UCSD-AML1 (cell line): ENCODE measurements around the gene RELA.

Experiments
- DNase-seq: peaks from one replicate; lab custom pipeline; 2025; ENCODE audit not compliant: unreplicated experiment; lab: John Stamatoyannopoulos, UW

The RELA gene

GRCh38 chr11:65634440-65634839 lies 28.3 kb downstream of the RELA start:
- DNase-seq = no peak

DNA sequence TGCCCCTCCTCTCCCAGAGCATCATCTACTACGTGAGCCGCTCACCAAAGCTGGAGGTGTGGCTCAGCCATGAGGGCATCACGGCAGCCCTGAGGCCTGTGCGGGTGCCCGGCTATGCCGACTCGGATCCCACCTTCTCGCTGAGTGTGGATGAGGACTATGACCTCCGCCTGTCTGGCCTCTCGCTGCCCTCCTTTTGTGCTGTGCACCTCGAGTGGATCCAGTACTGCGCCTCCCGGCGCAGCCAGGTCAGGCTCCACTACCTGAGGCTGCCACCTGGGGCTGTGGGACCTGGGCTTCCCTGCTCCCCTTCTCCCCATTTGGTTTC lies 28.6 kb downstream of the RELA start:
- DNase-seq = no peak

- no peak for DNase-seq
Observed at GRCh38 chr11:65633390-65634108, 29.2 kb downstream of the RELA start.

GRCh38 chr11:65630215-65630614 lies 32.5 kb downstream of the RELA start:
- DNase-seq = no peak

DNA sequence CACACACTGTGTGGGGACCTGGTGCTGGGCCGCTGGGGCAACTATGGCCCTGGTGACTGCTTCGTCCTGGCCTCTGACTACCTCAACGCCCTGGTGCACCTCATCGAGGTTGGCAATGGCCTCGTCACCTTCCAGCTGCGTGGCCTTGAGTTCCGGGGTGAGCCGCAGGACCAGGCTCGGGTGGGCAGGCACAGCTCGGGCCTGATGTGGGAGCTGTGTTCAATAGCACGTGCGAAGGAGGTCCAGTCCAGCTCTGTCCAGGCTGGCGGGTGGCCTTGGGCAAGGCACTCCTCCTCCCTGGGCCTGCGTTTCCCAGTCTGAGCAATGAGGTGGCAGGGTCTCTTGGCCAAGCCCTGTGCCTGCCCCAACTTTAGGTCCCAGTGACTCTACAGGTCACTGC lies 33.1 kb downstream of the RELA start:
- DNase-seq = no peak

- DNase-seq = no peak
Observed at GRCh38 chr11:65627202-65627601, 35.5 kb downstream of the RELA start.

- DNase-seq = peak; percentile 78
Observed at GRCh38 chr11:65625628-65626342, 36.9 kb downstream of the RELA start.

DNA sequence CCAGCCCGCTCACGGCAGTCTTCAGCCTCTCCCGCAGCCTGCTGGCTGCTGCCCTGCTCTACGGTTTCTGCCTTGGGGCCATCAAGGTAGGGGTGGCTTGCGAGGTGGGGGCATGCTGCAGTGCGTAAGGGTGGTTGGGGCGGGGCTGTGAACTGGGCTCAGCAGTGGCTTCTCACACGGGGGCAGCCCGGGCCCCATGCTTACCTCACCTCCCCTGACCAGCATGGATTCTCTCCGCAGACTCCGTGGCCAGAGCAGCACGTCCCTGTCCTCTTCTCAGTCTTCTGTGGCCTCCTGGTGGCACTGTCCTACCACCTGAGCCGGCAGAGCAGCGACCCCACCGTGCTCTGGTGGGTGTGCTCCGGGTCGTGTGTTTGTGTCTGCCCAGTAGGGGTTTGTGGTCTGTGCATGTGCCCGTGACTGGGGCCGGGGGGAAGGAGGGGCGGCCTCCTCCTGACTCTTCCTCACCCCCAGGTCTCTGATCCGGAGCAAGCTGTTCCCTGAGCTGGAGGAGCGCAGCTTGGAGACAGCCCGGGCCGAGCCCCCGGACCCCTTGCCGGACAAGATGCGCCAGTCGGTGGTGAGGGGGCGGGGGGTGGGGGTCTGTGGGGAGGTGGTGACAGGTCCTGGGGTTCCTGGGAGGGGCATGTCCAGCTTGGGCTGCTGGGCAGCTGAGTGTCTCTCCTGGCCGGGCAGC lies 37.6 kb downstream of the RELA start:
- no peak for DNase-seq

- DNase-seq = no peak
Observed at GRCh38 chr11:65623852-65624616, 38.7 kb downstream of the RELA start.

GRCh38 chr11:65623177-65623576 lies 39.5 kb downstream of the RELA start:
- no peak for DNase-seq

DNA sequence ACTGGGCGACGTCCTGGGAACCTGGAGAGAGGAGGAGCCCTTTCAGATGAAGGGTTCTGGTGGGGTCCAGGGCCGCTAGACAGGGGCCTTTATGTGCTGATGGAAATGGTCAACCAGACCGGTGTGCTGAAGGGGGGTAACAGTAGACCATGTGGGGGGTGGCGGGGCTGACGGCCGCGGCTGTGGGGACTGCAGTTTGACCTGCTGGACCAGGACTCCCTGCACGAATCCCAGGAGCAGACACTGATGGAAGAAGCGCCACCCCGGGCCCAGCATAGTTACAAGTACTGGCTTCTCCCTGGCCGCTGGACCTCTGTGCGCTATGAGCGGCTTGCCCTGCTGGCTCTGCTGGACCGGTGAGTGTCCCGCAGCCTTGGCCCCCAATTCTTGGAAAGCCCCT lies 40.7 kb downstream of the RELA start:
- no peak for DNase-seq

GRCh38 chr11:65621460-65621859 lies 41.3 kb downstream of the RELA start:
- no peak for DNase-seq

DNA sequence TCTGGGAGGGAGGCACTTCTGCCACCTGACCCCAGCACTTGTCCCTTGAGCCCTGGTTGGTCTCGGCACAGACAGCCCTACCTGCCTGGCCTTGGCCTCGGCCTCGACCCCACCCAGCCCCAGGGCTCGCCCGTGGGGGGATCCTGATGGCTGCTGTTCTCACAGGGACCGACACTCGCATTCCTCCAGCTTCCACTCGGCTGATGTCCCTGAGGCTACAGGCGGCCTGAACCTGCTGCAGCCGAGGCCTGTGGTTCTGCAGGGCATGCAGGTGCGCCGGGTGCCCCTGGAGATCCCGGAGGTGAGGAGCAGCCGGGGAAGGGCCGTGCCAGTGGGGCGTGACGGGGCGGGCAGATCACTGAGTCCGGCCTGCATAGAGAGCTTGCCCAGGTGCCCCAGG lies 42.0 kb downstream of the RELA start:
- DNase-seq = no peak

GRCh38 chr11:65619281-65619928 lies 43.3 kb downstream of the RELA start:
- no peak for DNase-seq

DNA sequence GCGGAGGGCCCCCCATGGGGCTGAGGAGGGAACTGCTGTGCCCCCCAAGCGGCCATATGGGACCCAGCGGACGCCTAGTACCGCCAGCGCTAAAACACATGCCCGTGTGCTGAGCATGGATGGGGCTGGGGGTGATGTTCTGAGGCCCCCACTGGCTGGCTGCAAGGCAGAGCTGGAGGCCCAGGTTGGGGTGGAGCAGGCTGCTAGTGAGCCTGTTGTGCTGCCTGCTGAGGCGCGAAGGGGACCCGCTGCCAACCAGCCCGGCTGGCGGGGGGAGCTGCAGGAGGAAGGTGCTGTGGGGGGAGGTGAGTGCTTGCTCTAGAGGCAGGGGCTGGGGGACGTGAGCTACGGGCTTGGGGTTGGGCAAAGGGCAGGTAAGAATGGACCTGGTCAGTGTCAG lies 44.0 kb downstream of the RELA start:
- DNase-seq = no peak

GRCh38 chr11:65617990-65618751 lies 44.5 kb downstream of the RELA start:
- DNase-seq = no peak

DNA sequence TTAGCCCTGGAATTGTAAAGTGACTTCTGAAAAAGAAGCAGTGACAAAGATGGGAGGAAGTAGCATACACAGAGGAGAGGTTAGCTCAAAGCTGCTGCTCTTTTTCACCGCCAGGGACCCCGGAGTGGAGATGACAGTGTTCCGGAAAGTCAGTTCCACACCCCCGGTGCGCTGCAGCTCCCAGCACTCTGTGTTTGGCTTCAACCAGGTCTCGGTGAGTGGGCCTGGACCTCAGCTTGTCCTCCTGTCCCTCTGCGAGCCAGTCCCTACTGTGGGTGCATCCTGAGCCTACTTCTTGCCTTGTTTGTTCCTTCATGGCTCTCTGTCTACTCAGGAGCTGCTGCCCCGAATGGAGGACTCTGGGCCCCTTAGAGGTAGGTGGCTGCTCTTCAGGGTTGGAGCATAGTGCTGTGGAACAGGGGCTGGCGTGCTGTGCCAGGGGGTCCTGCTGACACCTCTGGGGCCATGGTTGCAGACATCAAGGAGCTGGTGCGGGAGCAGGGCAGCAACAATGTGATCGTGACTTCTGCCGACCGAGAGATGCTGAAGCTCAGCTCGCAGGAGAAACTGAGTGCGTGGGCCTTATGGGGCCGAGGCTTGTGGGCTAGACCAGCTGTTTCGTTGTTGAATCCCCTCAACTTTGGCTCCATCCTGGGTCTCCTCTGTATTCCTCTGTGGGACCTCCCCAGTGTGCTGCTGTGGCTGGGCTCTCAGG lies 45.4 kb downstream of the RELA start:
- no peak for DNase-seq

- DNase-seq = no peak
Observed at GRCh38 chr11:65616575-65617001, 46.1 kb downstream of the RELA start.

DNA sequence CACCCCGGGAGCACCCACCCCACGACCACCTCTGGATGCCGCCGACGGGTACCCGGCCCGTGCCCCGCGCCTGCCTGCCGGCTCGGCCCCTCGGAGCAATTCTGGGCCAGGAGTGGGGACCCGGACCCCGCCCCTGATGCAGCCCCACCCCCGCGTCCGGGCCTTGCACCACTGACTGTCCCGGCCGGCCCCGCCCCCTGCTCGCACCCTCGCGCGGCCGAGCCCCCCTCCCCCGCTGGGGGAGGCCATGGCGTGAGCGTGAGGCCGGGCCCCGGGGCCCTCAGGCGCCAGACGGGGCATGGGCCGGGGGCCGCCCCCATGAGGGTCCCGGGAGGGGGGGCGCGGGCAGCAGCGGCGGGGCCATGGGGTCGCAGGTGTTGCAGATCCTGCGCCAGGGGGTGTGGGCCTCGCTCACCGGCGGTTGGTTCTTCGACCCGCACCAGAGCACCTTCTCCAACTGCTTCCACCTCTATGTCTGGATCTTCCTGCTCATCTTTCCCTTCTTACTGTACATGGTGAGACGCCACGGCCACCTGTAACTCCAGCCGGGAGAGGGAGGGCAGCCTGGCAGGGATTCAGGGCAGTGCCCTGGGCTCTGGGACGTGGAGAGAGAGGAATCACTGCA lies 46.7 kb downstream of the RELA start:
- DNase-seq = peak; percentile 69
